Activated CD4-positive, alpha-beta memory T cell treated with anti-CD3 and anti-CD28 coated beads, Interleukin-2, amount 10 ng/mL, durations not matched to agents 7 days and 5 days (primary cell): ENCODE measurements around the gene DCDC2. TPM values are rescaled to one million over a fixed set of nuclear protein-coding genes. Genes with fewer than 3 reads are reported as not detected.
"Not testable (repeated sequence)": the region's sequence is repeated elsewhere in the genome, so short reads cannot be mapped to it uniquely, and the experiment has no call there.

Experiments used
- CTCF ChIA-PET: fragments of 350-600 bp; sonication (Branson Sonifier 250); formaldehyde crosslinking; loops from one replicate; lab custom pipeline; 2021; ENCODE audit warnings: antibody characterized with exemption, inconsistent platforms; lab: Charles Lee
- POLR2A ChIA-PET: fragments of 350-600 bp; sonication (Branson Sonifier 250); formaldehyde crosslinking; loops from one replicate; lab custom pipeline; 2021; ENCODE audit warnings: antibody characterized with exemption; lab: Charles Lee
- DNase-seq: peaks from one replicate; pipeline ENCODE4 v3.0.0-alpha.2; 2020
- H3K27ac Mint-ChIP-seq: one replicate; pipeline ENCODE4 v1.8.0; 2021; ENCODE audit warnings: mild to moderate bottlenecking, mixed read lengths
- H3K27me3 Mint-ChIP-seq: one replicate; pipeline ENCODE4 v1.8.0; 2021; ENCODE audit warnings: mixed read lengths
- H3K36me3 Mint-ChIP-seq: one replicate; pipeline ENCODE4 v1.8.0; 2021; ENCODE audit warnings: low read depth, mixed read lengths
- H3K4me1 Mint-ChIP-seq: one replicate; pipeline ENCODE4 v1.8.0; 2021; ENCODE audit warnings: mixed read lengths
- H3K4me3 Mint-ChIP-seq: one replicate; pipeline ENCODE4 v1.8.0; 2021; ENCODE audit warnings: mild to moderate bottlenecking, mixed read lengths
- H3K9me3 Mint-ChIP-seq: one replicate; pipeline ENCODE4 v1.8.0; 2021; ENCODE audit warnings: mixed read lengths
- total RNA-seq, 2 experiments: library from RNA; stranded (reverse); gene quantifications; one replicate each; pipeline ENCODE4 v1.2.3, GENCODE V29; 2021

DCDC2 gene
- total RNA-seq, 2 experiments from 2014 or later, result not detected

- H3K9me3 Mint-ChIP-seq, result no peaks in the 10 kb centered on the region
- POLR2A ChIA-PET, result no interaction called here
- peaks cover 2% of the 10 kb centered on the region for H3K27me3 Mint-ChIP-seq
- CTCF ChIA-PET, result no interaction called here
- H3K4me1 Mint-ChIP-seq, result no peaks in the 10 kb centered on the region
- H3K4me3 Mint-ChIP-seq, result no peak overlapping the region
- H3K27ac Mint-ChIP-seq, result no peak overlapping the region
- H3K36me3 Mint-ChIP-seq, result no peaks in the 10 kb centered on the region
- no peak for DNase-seq
These were observed 33.3 kb upstream of the DCDC2 start for GRCh38 chr6:24391208-24391607.

- Mint-ChIP-seq H3K4me1 (no peaks in the 10 kb centered on the region), H3K36me3 (no peaks in the 10 kb centered on the region), H3K9me3 (no peaks in the 10 kb centered on the region), H3K4me3 (no peak overlapping the region), H3K27me3 (peaks cover 4% of the 10 kb centered on the region), H3K27ac (no peak overlapping the region)
- DNase-seq, result no peak
- ChIA-PET POLR2A (no interaction called here), CTCF (interaction anchor here (1.5 kb wide), 1 partner anchor 105 kb away, joined by 3 read pairs; no protein-coding TSS in a partner anchor)
These were observed 30.0 kb upstream of the DCDC2 start for GRCh38 chr6:24387818-24388217.

GRCh38 chr6:24385536-24386269, 27.8 kb upstream of the DCDC2 start:
- POLR2A ChIA-PET, result no interaction called here
- Mint-ChIP-seq H3K36me3 (no peaks in the 10 kb centered on the region), H3K27ac (no peak overlapping the region), H3K9me3 (no peaks in the 10 kb centered on the region), H3K4me3 (no peak overlapping the region), H3K27me3 (peaks cover 11% of the 10 kb centered on the region), H3K4me1 (no peaks in the 10 kb centered on the region)
- DNase-seq, result no peak
- CTCF ChIA-PET, result no interaction called here

GRCh38 chr6:24384369-24385130, 26.7 kb upstream of the DCDC2 start:
- DNase-seq, H3K4me3 Mint-ChIP-seq, POLR2A ChIA-PET, H3K9me3 Mint-ChIP-seq, CTCF ChIA-PET, H3K4me1 Mint-ChIP-seq, H3K36me3 Mint-ChIP-seq, H3K27ac Mint-ChIP-seq: not testable (repeated sequence)
- H3K27me3 Mint-ChIP-seq, result peaks cover 14% of the 10 kb centered on the region

GRCh38 chr6:24382891-24383494, 25.1 kb upstream of the DCDC2 start:
- peaks cover 23% of the 10 kb centered on the region for H3K27me3 Mint-ChIP-seq
- CTCF ChIA-PET, H3K36me3 Mint-ChIP-seq, H3K4me1 Mint-ChIP-seq, POLR2A ChIA-PET, H3K4me3 Mint-ChIP-seq, DNase-seq, H3K27ac Mint-ChIP-seq, H3K9me3 Mint-ChIP-seq: not testable (repeated sequence)

- Mint-ChIP-seq H3K9me3 (no peaks in the 10 kb centered on the region), H3K4me3 (no peak overlapping the region), H3K36me3 (no peaks in the 10 kb centered on the region), H3K27me3 (peaks cover 21% of the 10 kb centered on the region), H3K4me1 (peaks cover 4% of the 10 kb centered on the region), H3K27ac (no peak overlapping the region)
- ChIA-PET CTCF (no interaction called here), POLR2A (no interaction called here)
- no peak for DNase-seq
These were observed 24.3 kb upstream of the DCDC2 start for GRCh38 chr6:24382220-24382540.

- no peak for DNase-seq
- H3K4me1 Mint-ChIP-seq, result peaks cover 4% of the 10 kb centered on the region
- H3K9me3 Mint-ChIP-seq, result no peaks in the 10 kb centered on the region
- H3K27ac Mint-ChIP-seq, result no peak overlapping the region
- CTCF ChIA-PET, result no interaction called here
- POLR2A ChIA-PET, result no interaction called here
- H3K36me3 Mint-ChIP-seq, result no peaks in the 10 kb centered on the region
- H3K4me3 Mint-ChIP-seq, result no peak overlapping the region
- H3K27me3 Mint-ChIP-seq, result peaks cover 21% of the 10 kb centered on the region
These were observed 23.8 kb upstream of the DCDC2 start for GRCh38 chr6:24381476-24382219.

- DNase-seq, result no peak
- Mint-ChIP-seq H3K36me3 (no peaks in the 10 kb centered on the region), H3K9me3 (no peaks in the 10 kb centered on the region), H3K4me3 (no peak overlapping the region), H3K27ac (no peak overlapping the region), H3K27me3 (peaks cover 23% of the 10 kb centered on the region), H3K4me1 (peaks cover 4% of the 10 kb centered on the region)
- ChIA-PET CTCF (no interaction called here), POLR2A (no interaction called here)
These were observed 20.7 kb upstream of the DCDC2 start for GRCh38 chr6:24378473-24379097.

- Mint-ChIP-seq H3K9me3 (no peaks in the 10 kb centered on the region), H3K36me3 (no peaks in the 10 kb centered on the region), H3K27me3 (peaks cover 20% of the 10 kb centered on the region), H3K4me1 (peaks cover 4% of the 10 kb centered on the region), H3K4me3 (no peak overlapping the region), H3K27ac (no peak overlapping the region)
- ChIA-PET POLR2A (no interaction called here), CTCF (no interaction called here)
- DNase-seq, result no peak
These were observed 19.0 kb upstream of the DCDC2 start for GRCh38 chr6:24376871-24377270.

- Mint-ChIP-seq H3K27me3 (peaks cover 15% of the 10 kb centered on the region), H3K4me3 (no peak overlapping the region), H3K27ac (no peak overlapping the region), H3K4me1 (peaks cover 4% of the 10 kb centered on the region), H3K36me3 (no peaks in the 10 kb centered on the region), H3K9me3 (no peaks in the 10 kb centered on the region)
- no peak for DNase-seq
- ChIA-PET POLR2A (no interaction called here), CTCF (no interaction called here)
These were observed 16.8 kb upstream of the DCDC2 start for GRCh38 chr6:24374612-24375011.

GRCh38 chr6:24365103-24365633, 7.3 kb upstream of the DCDC2 start:
- H3K27me3 Mint-ChIP-seq, result peaks cover 30% of the 10 kb centered on the region
- H3K36me3 Mint-ChIP-seq, H3K4me1 Mint-ChIP-seq, CTCF ChIA-PET, POLR2A ChIA-PET, H3K27ac Mint-ChIP-seq, H3K9me3 Mint-ChIP-seq, H3K4me3 Mint-ChIP-seq, DNase-seq: not testable (repeated sequence)

GRCh38 chr6:24362363-24362762, 4.5 kb upstream of the DCDC2 start:
- H3K9me3 Mint-ChIP-seq, DNase-seq: not testable (repeated sequence)
- H3K4me1 Mint-ChIP-seq, result peaks cover 17% of the 10 kb centered on the region

More at GRCh38 chr6:24362363-24362762, 4.5 kb upstream of the DCDC2 start:
- H3K36me3 Mint-ChIP-seq, H3K4me3 Mint-ChIP-seq, POLR2A ChIA-PET, H3K27ac Mint-ChIP-seq, CTCF ChIA-PET: not testable (repeated sequence)
- peaks cover 29% of the 10 kb centered on the region for H3K27me3 Mint-ChIP-seq
